DMS79 treated with DMSO at 0.1 percent for 48 hours (cell line): ENCODE data around the gene ZFP92.

Experiments
- DNase-seq: peaks from one replicate; lab custom pipeline; 2025; lab: John Stamatoyannopoulos, UW

The ZFP92 gene

DNA sequence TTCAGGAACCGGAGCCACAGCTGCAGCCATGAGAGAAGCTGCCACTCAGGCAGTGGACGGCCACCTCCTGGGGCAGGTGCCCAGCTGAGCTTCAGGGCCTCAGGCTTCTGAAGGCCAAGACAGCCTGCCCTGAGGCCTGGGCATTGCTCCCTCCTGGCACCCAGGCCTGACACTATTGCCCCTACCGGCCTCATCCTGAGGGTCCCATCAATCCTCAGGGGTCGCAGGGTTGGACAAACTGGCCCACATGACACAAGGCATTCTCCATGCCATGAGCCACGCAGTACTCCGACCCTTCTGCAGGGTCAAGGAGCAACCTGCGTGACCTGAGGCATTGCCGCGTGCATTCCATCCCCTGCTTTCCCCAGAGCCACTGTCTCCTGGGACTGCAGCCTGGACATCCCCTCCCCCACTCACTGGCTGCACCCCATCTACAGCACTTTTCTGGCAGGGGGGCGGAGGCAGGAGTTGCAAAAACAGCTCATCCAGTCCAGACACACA, 3.0 kb upstream of the ZFP92 start:
- DNase-seq, result no peak

DNA sequence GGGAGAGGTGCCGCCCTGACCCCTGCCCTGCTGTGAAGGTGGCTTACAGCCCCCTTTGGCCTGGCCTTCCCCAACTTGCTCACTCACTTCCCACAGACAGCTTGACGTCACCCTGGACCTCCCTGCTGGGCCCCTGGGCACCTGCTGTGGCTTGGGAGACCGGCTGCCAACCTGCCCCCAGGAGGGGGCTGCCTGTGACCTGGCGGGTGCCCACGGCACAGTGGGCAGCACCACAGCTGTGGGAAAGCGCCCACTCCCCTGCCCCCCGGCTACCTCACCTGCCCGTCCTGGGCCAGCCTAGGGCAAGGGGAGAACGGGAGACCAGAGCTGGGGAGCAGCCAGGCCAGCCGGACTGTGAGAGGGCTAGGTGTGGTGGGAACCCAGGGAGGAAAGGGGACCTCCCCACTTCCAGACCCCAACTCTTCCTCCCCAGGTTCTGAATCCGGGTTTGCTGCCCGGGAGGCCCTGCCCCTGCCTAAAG, 2.4 kb upstream of the ZFP92 start:
- DNase-seq, result no peak

DNA sequence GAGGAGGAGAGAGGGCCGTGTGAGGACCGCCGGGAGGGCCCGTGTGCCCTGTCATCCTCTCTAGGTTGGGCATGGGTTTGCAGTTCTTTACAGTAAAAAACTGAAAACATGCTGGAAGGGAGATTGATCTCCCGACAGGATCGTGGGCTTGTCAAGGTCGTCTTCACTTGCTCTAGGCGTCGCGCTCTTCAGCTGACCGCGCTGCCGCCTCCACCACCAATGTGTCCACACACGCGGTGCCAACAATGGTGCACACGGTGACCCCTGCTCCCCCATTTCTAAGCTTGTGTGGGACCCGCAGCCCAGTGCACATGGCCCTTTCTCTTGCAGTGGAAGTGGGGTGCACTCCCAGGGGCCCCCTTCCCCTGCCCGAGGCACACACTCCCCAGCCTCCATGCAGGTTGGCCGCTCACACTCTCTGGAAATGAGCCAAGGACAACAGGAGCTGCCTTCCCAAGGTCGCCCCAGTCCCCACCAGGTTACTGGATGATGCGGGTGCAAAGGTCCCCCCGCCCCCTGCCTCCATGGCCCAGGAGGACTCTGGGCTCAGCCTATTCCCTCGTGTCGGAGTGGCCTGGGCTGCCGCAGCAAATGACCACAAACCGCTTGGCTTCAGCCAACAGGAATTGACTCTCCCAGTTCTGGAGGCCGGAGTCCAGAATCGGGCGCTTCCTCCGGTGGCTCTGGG, 1.7 kb upstream of the ZFP92 start:
- no peak for DNase-seq

DNA sequence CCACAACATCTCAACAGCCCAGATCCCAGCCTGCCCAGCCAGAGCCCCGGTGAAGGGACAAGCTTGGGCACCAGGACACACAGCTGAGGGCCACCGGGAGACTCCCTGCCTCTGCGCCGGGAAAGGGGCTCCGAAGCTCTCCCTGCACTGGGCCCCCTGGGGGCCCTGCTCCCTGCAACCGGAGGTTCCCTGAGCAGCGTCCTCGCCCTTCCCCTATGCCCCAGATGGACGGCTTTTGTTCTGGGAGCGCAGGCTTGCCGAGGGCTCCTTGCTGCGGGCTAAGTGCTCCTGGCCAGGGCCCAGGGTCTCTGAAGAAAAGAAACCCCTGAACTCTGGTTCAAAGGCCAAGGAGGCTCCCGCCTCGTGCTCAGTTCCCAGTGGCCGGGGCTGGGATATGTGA, 899 bp upstream of the ZFP92 start:
- DNase-seq, result no peak

DNA sequence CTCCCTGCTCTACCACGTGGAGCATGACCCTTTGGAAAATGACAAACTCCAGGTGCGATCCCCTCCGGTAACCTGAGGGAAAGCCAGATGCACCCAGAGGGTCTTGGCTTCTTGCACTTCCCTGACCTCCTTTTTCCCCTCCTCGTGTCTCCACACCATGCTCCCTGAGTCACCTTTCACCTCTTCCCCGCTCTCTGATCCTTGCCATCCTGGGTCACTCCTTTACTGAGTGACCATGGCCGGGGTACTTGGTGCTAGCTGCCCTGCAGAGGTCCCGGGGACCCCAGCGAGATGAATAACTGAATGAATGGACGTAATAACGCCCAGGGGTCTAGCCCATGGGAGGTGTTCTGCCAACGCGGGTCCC, 401 bp upstream of the ZFP92 start:
- no peak for DNase-seq

DNA sequence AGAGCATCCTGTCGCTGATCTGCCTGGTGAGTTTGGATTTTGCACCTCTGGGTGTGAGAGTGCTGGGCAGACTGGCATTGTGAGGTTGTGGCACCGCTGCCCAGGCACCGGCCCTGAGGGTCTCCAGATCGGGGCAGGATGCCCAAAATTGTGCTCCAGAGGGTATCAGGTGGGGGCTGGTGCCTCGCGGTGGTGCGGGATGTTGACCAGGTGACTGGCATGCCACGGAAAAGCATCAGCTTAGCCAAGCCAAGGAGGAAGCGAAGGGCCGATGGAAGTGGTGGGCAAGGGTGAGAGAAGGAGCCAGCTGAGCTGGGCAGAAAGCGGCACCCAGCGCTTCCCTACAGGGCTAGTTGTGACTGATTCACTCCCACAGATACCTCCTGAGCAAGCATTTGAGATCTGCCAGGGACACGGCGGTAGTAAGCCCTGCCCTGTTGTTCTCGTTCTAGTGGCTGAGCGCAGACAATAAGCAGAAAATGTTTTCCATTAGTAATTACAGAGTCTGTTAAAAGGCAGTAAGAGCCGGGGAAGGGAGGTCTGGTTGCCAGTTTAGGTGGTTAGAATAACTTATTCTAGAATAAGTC, 809 bp downstream of the ZFP92 start:
- DNase-seq, result peak; percentile 26

DNA sequence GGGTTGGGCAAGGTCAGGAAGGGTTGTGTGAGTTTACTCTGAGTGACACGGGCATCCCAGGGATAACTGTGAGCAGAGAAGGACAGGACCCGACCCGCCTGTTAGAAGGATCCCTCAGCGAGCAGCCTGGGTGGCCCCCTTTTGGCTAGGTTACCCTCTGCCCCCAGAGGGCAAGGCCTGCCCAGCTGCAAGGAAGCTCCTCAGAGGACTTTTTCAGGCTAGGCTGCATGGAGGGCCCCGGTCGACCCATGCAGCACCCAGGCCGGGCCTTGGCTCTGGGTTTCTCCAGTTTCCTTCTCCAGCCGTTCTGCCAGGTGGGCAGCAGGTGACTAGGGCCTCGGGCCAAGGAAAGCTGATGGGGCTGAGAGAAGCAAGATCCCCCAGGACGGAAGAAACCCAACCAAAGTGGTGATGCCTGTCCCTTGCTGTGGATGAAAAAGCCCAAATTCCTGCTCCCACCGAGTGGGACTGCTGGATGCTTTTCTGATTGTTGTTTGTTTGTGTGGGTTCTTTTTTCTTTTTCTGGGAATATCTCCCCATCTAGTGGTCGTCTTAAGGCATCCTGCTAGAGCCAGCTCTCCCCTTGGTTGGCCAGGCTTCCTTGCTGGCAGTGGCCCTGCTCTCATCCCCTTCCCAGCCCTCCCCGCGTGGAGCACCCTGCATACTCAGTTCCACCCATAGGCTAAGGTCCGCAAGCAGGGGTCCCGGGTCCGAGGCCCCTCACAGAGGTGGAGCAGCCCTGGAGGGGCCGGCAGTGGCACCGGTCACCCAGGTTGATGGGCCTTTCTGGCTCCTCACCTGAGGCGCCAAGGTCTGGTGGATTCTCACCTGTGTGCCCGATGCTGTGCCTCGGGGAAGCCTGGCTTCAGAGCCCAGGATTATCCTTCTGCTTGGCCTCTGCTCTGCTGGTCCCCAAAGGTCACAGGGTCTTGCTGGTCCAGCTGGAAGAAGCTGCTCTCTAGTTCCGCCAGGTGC, 1.8 kb downstream of the ZFP92 start:
- DNase-seq, result peak; percentile 16

DNA sequence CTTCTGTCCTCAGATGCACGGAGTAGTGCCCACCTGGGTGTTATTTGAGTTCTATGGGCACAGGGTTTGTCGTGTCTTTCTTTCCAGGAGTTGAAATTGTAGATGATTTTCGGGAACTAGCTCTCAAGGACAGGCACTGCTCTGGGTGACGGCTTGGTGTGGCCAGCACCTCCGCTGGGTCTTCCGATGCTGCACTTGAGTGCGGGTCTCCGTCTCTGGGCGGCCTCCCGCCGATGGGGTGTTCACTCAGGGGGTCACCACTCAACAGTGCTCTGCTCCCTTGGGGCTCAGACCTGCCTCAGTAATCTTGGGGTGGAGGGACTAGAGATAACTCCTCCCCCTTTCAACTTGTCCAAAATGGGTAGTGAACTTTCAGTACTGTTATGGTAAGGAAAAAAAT, 2.5 kb downstream of the ZFP92 start:
- DNase-seq, result no peak

DNA sequence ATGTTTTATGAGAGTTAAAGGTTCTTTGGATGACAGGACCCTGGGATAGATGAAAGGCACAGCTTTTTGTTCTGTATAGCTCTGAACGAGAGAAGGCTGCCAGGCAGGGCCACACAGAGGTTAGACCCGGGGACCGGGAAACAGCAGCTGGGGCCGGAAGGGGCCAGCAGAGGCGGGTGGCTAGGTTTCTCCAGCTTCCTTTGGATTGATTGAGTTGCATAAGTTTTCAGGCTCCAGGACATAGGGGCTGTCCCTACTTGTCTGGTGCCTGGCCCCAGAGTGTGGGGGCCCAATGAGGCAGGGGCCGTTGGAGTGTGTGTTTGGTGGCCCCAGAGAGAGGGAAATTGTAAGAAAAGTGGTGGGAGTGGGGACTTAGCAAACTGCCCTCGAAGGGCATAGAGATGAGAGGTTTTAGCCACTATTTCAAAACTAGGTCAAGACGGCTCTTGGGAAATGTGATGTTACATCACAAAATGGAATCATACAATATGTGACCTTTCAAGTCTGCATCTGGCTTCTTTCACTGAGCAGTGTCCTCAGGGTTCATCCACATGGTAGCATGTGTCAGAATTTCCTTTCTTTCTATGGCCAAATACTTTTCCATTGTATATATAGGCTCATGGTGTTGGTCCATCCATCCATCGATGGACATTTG, 3.7 kb downstream of the ZFP92 start:
- DNase-seq, result no peak

DNA sequence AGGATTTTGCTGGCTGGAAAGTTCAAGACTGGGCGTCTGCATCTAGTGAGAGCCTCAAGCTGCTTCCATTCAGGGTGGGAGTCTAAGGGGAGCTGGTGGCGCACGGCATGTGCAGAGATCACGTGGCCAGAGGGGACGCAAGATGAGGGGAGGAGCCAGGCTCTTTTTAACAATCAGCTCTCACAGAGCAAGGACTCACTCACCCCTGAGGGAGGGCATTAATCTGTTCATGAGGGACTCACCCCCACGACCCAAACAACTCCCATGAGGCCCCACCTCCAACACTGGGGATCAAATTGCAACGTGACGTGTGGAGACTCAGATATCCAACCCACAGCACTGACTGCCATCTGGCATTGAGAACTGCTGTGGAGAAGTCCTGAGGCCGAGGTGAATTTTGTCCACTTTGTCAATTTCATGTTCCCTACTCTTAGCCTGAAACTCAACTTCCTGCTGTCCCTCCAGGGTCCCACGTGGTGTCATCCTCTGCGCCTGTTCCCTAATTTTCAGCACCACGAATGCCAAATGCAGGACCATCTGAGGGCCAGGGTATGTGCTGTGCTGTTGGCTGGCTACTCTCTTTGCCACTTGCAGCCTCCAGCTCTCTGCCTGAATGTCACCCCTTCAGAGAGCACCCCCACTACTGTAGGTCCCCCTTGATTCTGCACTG, 5.6 kb downstream of the ZFP92 start:
- DNase-seq, result no peak

DNA sequence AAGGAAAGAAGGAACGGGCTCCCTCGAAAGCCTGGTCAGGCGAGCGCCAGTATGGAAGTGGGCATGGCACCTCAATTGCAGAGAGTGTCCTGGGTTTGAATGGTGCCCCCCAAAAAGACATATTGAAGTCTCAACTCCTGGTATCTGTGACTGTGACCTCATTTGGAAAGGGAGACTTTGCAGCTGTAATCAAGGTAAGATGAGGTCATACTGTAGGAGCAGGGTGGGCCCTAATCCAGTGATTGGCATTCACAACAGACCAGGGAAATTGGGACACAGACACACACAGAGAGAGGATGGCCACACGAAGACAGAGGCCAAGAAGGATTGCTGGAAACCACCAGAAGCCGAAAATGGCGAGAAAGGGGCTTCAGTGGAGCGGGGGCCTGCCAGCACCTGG, 6.4 kb downstream of the ZFP92 start:
- no peak for DNase-seq

DNA sequence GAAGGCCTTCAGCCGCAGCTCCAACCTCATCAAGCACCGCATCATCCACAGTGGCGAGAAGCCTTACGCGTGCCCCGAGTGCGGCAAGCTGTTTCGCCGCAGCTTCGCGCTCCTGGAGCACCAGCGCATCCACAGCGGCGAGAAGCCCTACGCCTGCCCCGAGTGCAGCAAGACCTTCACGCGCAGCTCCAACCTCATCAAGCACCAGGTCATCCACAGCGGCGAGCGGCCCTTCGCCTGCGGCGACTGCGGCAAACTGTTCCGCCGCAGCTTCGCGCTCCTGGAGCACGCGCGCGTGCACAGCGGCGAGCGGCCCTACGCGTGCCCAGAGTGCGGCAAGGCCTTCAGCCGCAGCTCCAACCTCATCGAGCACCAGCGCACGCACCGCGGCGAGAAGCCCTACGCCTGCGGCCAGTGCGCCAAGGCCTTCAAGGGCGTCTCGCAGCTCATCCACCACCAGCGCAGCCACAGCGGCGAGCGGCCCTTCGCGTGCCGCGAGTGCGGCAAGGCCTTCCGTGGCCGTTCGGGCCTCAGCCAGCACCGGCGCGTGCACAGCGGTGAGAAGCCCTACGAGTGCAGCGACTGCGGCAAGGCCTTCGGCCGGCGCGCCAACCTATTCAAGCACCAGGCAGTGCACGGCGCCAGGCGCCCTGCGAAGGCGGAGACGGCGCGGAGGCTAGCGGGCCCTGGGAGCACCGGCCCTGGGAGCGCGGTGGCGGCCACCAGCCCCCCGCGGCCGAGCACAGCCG, 9.8 kb downstream of the ZFP92 start:
- DNase-seq, result no peak

DNA sequence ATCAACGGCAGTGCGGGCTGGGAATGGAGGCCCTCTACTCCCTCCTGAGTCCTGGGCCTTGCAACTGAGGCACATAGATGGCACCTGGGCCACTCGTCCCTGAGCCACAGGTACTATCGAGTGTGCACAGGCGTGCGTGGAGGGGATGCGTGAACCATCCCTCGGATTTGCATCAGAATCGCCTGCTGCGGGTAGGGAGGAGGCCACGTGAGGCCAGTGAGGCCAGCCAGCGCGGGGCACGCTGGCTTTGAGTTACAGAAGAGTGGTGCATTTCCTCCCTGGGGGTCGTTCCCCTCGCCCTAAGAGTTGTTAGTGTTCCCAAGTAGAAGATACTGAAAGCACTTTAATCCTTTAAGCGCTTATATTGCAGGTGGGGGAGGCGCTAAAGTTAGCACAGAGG, 10.6 kb downstream of the ZFP92 start:
- DNase-seq, result no peak

DNA sequence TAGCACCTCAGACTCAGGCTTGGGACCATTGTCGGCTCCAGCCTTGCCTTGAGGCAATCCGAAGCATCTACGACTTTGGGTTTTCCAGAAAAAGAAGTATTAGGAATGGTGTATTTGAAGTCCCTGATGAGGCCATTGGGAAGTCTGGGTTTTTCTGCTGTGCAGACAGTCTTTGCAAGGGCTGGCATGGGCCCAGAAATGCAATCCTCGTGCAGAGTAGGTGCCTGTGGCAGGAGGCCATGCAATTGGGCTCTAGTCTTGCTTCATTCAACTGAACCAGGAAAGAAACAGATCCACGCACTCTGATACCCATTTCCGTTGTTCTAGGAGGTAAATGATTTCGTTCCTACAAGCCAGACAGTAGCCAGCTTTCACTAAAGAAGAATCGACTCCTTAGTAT, 12.4 kb downstream of the ZFP92 start:
- no peak for DNase-seq

DNA sequence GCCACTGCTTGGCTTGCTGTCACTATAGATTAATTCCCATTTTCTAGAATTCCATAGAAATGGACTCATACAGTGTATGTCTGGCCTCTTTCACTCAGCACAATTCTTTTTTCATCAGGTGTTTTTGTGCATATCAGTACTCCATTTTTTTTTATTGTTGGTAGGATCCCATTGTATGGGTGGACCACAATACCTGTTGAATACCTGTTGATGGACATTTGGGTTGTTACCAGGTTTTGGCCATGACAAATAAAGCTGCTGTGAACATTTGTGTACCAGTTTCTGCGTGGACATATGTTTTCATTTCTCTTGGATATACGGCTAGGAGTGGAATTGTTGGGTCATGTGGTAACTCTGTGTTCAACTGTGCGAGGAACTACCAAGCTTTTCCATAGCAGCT, 14.9 kb downstream of the ZFP92 start:
- DNase-seq, result no peak

DNA sequence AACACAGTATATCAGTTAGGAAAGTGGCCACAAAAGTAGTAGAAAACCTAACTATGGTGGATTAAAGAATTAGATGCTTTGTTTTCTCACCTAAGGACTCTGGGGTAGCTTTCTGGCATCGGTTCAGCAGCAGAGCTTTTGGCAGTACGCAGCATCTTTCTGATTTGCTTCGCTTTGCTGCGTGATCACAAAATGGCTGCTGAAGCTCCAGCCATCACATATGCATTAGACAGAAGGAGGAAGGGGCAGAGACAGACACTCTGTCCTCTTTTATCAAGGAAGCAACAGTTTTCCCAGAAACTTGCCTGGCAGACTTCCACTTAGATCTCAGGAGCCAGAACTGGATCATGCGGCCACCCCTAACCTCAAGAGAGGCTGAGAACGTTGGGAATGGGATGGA, 19.5 kb downstream of the ZFP92 start:
- no peak for DNase-seq

DNA sequence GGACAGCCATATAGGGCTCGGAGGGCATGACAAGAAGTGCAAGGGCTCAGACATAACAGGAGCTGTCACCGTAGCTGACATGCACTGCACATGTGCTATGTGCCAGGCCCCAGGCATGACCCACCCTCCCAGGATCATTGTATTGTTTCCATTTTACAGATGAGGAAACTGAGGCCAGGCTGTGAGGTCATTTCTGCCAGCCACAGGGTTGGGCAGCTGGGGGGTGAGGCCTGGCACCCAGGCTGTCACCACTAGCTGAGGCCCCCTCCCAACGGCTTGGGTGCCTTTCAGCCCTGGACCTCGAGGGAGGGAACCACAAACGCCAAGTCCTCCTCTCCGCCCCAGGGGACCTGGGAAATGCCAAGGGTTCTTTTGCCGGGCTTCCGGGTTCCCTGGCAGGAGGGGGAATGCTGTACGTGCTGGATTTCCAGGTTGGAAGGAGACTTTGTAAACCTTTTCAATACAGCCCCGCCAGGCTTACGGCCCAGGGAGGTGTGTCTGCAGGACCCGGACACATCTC, 21.9 kb downstream of the ZFP92 start:
- no peak for DNase-seq

DNA sequence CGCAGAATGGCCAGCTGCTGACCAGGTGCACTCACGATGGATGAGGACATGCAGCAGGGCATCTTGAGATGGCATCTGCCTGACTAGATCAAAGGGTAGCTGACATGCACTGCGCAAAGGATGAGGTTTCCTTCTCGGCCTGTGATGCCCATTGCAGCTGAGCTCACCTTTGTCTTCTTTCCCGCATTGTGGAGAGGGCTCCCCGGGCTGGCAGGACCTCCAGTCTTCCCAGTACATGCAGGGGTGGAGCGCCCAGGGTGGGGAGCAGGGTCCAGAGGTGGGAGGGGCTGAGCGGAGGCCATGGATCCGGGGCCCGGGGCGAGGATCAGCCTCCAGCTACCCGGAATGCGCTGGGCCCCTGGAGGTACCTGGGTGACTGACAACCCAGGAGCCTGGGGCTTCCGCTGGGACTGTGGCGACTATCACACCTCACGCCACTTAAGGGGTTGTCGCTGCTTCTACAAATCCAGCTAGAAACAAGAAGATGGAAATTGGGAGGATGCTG, 22.6 kb downstream of the ZFP92 start:
- no peak for DNase-seq

DNA sequence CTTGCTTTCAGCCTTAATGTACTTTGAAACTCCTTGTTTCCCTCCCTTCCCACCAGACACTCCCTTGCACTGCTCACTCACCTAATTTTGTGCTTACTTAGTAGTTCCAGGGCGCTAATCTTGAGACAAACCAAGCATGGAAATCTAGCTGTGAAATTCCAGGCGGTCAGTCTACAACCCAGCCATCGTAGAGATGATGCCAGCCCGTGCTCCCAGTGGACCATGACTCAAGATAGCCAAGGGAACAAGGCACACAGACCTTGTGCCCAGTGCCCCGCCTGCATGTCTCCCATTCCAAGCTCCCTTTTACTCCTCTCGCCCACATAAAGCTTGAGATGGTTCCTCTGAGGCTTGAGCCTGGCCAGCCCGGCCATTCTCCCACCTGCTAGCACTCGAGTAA, 23.5 kb downstream of the ZFP92 start:
- DNase-seq, result no peak

DNA sequence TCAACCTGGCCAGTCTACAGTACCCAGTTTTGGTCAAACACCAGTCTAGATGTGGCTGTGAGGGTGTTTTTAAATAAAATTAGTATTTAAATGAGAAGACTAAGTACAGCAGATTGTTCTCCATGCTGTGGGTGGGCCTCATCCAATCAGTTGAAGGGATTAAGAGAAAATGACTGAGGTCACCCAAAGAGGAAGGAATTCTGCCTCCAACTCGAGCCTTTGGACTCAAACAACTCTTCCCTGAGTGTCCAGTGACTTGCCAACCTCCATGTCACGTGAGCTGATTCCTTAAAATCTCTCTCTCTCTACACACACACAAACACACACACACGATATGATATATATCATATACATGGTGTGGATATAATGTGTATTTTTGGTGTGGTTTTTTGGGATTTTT, 24.6 kb downstream of the ZFP92 start:
- DNase-seq, result no peak

DNA sequence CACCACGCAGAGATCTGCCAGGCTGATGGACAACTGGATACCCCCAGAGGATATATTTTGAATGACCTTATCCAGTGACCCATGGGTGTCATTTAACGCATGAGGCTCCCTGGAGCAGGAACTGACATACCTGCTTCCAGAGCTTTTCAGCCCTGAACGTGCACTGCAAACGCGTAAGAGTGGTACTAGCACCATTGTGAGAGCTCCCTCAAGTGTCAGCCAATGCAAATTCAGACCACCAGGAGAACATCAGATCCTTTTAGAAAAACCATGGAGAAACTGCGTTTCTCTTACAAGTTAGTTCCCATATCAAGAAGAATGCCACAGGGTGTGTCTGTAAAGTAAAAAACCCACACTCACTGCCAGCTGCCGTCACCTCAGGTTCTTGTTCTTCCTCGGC, 27.3 kb downstream of the ZFP92 start:
- no peak for DNase-seq
